ENCODE results near the gene VWF. TPM values are rescaled to one million over a fixed set of nuclear protein-coding genes. Genes with fewer than 3 reads are reported as not detected.

The VWF gene
- total RNA-seq, 2 donors from 2014 or later, result 241 to 483 TPM

DNA sequence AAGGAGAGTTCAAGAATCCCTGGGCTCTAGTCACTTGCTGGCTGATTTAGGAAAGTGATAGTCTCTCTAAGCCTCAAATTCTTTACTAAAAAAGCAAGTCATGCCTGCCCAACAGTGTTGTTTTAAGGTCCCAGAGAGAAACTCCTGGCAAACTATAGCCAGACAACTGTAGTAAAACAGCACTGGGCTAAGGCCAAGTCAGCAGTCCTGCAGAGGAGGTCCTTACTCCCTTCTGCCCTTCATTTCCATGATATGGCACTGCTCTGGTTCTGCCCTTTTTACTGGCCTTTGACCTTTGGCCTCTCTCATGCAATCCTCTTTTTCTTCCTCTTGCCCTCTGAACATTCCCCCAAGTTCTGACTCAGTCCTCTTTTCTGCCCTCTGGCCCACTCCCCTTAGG, 74.9 kb downstream of the VWF start:
- no peak for DNase-seq
- ATAC-seq, result peak in 1 of 2 donors; percentile 53
- intact Hi-C loops (cut with DNase I), result no loop called here

DNA sequence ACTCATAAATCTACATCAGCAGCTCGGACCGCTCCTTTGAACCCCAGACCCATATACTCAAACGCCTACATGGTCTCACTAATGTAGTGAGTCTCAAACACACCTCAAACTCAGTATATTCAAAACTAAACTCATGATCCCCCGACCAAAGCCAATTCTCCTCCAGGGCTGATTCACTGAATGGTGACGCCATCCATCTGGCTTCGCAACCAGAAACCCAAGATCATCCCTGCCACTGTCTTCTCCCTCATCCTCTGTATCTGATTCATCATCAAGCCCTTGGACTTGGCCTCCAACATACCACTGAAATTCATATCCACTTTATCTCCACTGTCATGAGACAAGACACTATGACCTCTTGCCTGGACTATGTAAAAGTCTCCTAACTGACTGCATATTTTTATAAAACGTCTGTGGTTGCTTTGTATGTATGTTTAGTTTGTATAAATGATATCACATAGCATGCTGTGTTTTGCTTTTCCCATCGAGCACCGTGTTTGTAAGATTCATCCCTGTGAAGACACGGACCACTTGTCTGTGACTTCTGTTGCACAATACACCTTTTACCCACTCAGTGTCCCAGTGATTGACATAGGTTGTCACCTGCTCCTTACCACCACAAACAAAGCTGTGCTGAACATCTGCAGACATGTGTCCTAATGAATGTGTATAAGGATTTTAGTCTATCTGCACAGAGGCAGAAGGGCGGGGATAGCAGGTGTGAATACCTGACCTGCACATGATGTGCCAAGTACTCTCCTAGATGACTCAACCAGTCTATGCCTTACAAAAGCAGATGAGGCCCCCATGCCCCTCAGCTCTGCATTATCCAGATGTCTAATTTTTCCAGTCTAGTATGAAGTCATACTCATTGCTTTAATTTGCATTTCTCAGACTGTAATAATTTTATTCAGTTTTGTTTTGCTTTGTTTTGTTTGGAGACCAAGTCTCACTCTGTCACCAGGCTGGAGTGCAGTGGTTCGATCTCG, 76.9 kb downstream of the VWF start:
- no peak for DNase-seq
- intact Hi-C loops (cut with DNase I), result no loop called here
- no peak for ATAC-seq

DNA sequence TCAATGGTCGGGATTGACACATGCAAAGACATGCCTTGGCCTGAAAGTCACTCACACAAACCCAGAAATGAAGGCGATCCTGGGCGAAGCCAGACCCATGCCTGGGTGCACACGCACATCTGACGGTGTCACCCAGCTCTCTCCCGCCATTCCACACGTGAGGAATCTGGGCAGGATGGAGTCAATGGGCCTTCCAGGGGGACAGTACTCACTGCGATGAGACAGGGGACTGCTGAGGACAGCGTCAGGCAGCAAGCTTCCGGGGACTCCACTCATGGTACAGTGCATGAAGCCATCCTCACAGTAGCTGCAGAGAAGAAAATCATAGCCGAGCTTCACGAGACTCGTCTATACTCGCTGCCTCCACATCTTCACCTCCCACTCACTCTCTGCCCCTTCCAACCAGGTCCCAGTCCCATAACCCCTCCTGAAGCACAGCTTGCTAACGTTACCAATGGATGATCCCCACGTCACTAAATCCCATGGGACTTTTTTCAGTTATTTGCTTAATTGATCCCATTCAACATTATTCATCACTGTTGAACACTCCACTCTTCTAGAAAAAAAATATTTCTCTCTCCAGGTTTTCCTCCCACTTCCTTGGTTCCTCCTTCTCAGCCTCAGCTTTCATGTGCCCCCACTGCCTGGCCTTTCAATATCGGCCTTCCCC, 77.8 kb downstream of the VWF start:
- DNase-seq, result no peak
- intact Hi-C loops (cut with DNase I), result no loop called here
- ATAC-seq, result no peak

DNA sequence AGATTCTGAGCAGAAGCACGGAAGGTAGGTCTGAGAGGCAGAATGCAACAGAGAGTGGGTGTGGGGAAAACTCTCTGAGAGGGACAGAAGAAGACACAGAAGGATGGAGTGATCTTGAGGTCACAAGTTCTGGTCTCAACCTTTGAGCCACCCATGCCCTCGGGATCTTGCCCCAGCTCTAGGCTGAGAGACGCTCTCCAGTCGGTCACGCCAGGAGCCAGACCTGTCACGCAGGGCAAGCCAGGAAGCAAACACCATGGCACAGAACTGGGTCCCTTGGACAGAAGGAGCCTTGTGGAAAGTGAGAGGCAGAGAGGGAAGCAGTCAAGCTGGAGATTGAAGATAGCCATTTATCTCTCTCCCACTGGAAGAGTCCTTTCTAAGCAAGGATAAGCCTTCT, 79.0 kb downstream of the VWF start:
- ATAC-seq (no peak), DNase-seq (no peak)
- intact Hi-C loops (cut with DNase I), result no loop called here

DNA sequence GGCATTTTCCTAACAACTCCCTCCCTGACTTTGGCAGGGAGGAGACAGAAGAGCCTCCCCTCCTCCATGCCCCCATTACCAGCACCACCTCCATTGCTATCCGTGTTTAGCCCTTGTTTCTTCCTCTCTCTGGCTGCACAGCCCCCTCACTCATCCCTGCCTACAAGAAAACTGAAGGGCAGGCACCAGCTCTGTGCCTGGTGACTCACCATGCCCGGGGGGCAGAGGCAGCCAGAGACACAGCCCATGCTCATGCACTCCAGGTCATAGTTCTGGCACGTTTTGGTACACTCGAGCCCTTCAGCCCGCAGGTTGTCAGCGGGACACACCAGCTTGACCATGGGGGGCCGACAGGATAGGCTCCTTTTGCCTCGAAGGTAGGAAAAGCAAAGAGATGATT, 80.4 kb downstream of the VWF start:
- ATAC-seq (no peak), DNase-seq (no peak)
- intact Hi-C loops (cut with DNase I), result no loop called here

DNA sequence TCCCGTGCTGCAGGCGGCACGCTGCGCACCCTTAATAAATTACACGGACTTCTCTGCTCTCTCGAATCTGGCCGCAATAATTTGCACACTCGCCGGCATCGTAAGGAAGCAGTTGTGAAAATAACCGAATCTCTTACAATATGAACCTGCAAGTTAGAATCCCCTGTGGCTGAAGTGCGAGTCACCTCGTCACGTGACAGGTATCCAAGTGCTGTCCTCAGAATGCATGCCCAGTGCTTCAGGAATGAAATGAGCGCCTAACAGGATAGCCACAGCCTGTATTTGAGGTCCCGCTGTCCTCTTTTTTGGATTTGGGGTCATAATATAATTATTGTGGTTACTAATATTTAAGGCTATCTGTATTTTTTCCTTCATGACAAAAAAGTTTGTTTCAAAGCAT, 82.0 kb downstream of the VWF start:
- ATAC-seq (no peak), DNase-seq (no peak)
- intact Hi-C loops (cut with DNase I), result no loop called here

DNA sequence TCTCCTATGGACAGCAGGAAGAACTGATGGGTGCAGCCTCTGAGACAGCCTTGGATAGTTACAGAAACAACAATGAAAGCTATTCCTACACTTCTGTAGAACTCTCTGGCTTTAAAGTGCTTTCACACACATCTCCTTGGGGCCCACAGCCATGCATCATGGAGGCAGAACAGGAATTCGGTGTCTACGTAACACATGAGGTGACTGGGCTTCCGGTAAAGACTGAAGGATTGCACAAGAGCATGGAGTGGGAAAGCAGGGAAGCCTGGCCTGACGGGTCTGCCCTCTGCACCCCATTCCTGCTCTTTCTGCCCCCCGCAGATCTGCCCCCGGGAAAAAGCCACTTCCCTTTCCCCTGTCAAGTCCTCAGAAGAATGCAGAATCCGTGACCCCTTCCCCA, 82.6 kb downstream of the VWF start:
- ATAC-seq (no peak), DNase-seq (no peak)
- intact Hi-C loops (cut with DNase I), result loop anchor here in 1 of 2 donors (2.0 kb wide), 1 partner anchor 53 kb away; no protein-coding TSS in a partner anchor

DNA sequence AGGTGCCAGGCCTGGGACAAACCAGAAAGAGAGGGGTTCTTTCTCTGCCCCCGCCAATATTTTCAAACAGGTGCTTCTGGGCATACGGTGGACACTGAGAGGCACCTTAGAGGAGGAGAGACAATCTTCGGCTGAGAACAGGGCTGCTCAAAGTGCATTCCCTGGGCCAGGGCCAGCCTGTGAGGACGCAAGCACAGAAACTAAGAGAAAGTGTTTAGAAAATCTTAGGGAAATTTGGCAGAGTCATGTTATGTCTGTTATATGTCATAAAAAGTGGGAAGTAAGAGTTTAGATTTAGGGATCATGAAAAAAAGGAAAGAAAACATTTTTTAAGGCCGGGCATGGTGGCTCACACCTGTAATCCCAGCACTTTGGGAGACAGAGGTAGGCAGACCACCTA, 83.7 kb downstream of the VWF start:
- DNase-seq, result no peak
- intact Hi-C loops (cut with DNase I), result loop anchor here in 1 of 2 donors (2.0 kb wide), 1 partner anchor 52 kb away; no protein-coding TSS in a partner anchor
- ATAC-seq, result no peak

DNA sequence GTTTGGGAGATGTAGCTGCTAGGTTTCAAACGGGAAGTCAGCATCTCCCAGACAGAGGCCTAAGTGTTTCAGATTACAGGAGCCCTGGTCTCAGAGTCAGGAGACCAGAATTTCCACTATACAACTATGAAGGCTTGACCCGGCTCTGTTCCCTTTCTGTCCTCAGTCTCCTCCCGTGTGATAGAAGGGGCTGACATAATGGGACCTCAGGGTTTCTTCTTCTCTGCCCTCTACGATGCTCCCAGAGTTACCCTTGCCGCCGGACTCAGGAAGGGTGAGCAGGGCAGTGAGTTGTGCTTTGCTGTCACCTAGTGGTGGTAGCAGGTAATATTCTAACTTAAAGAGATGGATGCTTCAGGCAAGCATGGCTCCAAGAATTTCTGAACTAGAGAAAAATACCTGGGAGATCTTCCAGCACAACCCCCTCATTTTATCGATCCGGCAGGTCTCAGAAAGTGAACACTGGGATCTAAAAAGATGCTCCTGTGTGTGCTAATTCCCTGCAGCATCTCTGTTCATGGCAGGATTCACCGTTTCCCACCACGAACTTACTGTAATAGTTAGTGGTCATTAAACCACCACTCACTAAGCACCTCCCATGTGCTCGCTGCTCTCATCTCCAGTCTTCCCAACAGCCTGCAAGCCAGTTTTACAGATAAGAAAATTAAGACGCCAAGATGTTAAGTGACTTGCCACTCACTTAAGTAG, 84.4 kb downstream of the VWF start:
- ATAC-seq, result peak; percentile 71 to 83
- intact Hi-C loops (cut with DNase I), result loop anchor here (2.0 to 5.0 kb wide), 2 partner anchors 51 to 53 kb away; no protein-coding TSS in a partner anchor
- DNase-seq, result peak; percentile 62

DNA sequence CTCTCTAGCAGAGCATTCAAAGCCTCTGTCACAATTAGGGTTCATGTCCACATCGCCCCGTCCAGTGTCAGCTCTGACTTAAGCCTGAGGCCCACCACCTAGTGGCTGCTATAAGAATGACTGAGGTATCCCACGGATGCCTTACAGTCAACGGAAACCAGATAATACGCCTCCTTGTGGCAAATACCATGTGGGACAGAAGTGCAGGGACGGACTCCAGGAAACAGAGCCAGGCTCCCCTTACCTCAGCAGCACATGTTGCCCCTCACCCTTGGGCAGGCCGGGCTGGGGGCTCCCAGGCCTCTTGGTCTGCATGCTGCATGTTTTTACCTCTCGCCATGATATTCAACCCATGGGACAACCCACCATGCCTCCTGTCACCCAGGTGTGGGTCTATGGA, 86.3 kb downstream of the VWF start:
- DNase-seq (no peak), ATAC-seq (peak; percentile 36 to 46)
- intact Hi-C loops (cut with DNase I), result loop anchor here in 1 of 2 donors (5.0 kb wide), 1 partner anchor 51 kb away; no protein-coding TSS in a partner anchor

DNA sequence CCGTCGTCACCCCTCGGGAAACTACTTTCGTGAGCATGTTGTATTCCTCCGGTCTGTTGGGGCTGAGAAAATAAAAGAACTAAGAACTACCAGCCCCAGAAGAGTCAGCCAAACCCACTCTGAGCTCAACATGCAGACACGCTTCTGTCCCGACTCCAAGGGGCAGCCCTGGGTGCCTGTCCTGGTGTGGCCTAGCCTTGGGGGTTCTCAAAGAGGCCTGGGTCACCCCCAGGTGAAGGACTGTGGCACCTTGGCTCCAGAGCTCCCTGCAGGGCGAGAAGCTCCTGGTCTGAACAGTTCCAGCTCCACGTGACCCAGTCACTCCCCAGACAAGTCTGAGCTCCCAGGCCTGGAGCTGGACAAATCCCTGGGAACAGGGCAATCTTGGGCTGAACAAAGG, 87.0 kb downstream of the VWF start:
- DNase-seq (no peak), ATAC-seq (no peak)
- intact Hi-C loops (cut with DNase I), result loop anchor here in 1 of 2 donors (5.0 kb wide), 1 partner anchor 50 kb away; no protein-coding TSS in a partner anchor

DNA sequence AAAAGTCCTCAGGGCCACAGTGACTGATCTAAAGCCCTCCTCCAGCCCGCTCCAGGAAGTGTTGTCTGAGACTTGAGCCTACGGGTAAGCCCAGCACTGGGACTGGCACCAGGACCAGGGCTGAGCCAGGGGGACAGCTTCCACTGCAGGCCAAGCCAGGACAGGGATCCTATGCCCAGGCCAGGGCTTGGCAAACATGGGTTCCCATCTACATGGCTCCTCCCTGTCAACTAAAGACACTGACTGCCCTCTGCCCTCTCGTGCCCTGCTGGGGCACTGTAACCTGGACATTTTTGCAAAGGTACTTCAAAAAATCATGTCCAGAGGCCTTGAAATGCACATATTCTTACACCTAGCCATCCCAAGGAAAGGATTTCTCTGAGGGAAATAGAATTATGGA, 88.0 kb downstream of the VWF start:
- intact Hi-C loops (cut with DNase I), result loop anchor here in 1 of 2 donors (5.0 kb wide), 1 partner anchor 49 kb away; no protein-coding TSS in a partner anchor
- ATAC-seq (no peak), DNase-seq (no peak)

DNA sequence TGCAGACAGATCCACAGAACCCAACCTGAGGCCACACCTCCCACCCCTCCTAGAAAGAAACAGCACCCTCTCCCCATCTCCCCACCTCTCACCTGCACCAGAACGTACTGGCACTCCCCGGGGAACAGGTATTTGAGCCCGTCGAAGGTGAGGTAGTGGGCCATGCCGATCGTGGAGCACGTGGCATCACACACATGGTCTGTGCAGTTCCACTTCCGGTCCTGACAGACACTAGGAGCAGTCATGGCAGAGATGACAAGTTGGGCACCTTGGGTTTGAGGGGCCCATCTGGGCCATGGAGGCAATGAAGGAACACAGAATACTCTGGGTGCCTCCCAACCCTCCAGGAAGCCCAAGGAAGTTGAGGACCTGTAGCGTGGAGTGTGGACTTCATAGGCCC, 89.9 kb downstream of the VWF start:
- intact Hi-C loops (cut with DNase I), result no loop called here
- no peak for DNase-seq
- ATAC-seq, result no peak

DNA sequence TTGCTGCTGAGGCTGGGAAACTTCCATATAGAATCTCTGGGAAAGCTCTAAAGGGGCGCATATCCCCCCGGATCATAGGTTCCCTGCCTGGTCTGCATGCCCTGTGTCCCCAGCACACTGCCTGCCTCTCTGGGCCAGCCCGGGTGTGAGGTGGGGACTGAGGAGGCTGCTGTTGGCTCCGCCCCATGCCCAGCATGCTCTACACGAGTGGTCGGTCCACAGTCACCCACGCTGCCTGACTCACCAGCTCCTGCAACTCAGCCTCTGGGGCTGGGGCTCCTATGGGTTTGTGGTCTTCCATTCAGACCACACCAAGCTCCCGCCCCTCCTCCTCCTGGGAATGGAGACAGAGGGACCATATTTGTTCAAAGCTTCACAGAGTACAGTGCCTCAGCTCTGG, 90.9 kb downstream of the VWF start:
- intact Hi-C loops (cut with DNase I), result no loop called here
- peak in 1 of 2 donors; percentile 22 for ATAC-seq
- DNase-seq, result no peak

DNA sequence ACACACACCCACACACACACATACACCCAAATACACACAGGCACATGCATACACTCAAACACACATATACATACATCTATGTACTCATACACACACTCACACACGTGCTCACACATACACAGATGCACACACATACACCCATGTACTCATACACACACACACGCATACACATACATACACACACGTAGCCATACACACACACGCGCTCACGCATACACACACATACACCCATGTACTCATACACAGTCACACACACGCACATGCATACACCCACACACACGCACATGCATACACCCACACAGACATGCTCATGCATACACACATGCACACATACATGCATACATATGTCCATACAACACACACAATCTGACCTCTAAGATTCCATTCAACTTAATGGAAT, 91.7 kb downstream of the VWF start:
- no peak for DNase-seq
- no peak for ATAC-seq
- intact Hi-C loops (cut with DNase I), result no loop called here

DNA sequence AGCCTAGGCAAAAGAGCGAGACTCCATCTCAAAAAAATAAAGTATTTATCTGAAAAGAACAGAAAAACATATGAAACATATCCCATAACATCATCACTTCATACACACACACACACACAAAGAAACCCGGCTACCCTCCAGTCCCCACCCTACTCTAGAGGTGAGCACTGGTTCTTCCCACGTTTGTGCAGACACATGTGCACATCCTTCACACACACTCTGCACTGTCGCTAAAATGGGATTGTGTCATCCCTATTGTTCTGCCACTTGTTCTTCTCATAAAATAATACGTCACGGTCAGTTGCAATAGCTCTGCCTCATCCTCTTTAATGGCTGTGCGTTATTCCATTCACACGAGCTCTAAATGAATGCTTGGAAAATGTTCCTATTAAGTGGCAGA, 93.5 kb downstream of the VWF start:
- intact Hi-C loops (cut with DNase I), result no loop called here
- no peak for ATAC-seq
- DNase-seq, result no peak

DNA sequence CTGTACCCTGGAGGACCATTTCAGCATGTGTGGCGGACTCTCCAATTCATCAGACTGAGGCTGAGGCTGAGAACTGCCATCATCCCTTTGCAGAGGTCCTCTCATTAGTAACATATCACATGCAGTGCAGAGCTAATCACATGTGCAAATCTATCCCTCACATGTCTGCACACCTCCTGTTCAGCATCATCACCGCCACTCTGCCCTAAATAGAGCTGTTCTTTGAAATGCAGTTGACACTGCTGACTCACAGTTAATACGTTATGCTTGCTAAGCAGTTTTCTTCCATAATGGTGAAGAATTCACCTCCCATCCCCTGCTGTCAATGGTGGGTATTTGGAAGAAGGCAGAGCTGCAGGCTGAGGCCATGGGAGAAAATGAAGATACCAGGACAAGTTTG, 94.4 kb downstream of the VWF start:
- DNase-seq, result no peak
- intact Hi-C loops (cut with DNase I), result no loop called here
- peak in 1 of 2 donors; percentile 20 for ATAC-seq

DNA sequence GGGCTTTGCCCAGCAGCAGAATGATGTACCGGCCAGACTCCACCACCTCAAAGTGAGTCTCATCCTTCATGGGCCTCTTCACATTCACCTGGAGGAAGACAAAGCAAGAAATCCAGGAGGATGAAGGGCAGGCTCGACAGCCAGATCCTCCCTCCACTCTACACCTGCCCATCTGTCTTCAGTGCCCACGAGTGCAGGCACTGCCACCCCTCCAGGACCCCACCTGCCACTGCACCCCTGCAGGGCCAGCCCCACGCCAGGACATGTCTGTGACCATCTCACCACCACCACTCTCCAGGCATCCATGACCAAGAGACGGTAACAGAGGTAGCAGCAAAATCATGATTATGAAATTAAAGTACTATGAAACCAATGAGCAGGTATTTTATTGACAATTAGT, 95.1 kb downstream of the VWF start:
- no peak for DNase-seq
- intact Hi-C loops (cut with DNase I), result no loop called here

DNA sequence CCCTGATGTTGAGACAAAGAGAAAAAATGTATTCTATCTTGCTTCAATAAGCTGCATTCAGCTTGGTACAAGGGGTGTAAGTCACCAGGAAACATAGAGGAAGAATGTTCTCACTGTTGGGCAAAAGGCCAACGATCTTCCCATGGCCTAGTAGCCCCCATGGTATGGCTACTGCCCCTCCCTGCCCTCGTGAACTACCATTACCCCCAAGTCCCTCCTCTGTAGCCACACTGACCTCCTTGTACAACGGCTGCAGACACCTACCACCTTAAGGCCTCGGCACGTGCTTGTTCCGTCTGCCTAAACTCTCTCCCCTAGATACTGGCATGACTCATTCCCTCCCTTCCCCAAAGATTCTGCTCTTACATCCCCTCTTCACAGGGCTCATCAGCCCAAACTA, 97.5 kb downstream of the VWF start:
- intact Hi-C loops (cut with DNase I), result no loop called here
- no peak for DNase-seq
- no peak for ATAC-seq

More for the DNA sequence above, 95.1 kb downstream of the VWF start:
- ATAC-seq, result no peak

Measured in left cardiac atrium (tissue), 4 donors.